KMS-11 (cell line): ENCODE results near the gene CTDSP1.

Experiments used
- H2AFZ ChIP-seq: fragments of 200-600 bp; sonication (generic); 2 replicates; pipeline ENCODE4 v1.6.1; 2016; ENCODE audit warnings: antibody characterized with exemption, mixed run types, low read depth
- H3K27ac ChIP-seq: fragments of 200-600 bp; sonication (generic); 2 replicates; pipeline ENCODE4 v1.6.1; 2016; ENCODE audit warnings: mild to moderate bottlenecking, mixed run types
- H3K27me3 ChIP-seq: fragments of 200-600 bp; sonication (generic); 2 replicates; pipeline ENCODE4 v1.6.1; 2017; ENCODE audit warnings: mild to moderate bottlenecking, low read depth, mixed run types, moderate library complexity; ENCODE audit not compliant: insufficient read depth
- H3K36me3 ChIP-seq: fragments of 200-600 bp; sonication (generic); 2 replicates; pipeline ENCODE4 v1.6.1; 2017; ENCODE audit warnings: mild to moderate bottlenecking, mixed run types; ENCODE audit not compliant: insufficient read depth
- H3K4me1 ChIP-seq: fragments of 200-600 bp; sonication (generic); 2 replicates; pipeline ENCODE4 v1.6.1; 2016; ENCODE audit warnings: mild to moderate bottlenecking, low read depth, mixed run types; ENCODE audit not compliant: poor library complexity, severe bottlenecking
- H3K4me2 ChIP-seq: fragments of 200-600 bp; sonication (generic); 2 replicates; pipeline ENCODE4 v1.7.0; 2016; ENCODE audit warnings: mild to moderate bottlenecking, mixed run types
- H3K4me3 ChIP-seq: fragments of 200-600 bp; sonication (generic); IDR thresholded peaks from 2 replicates; pipeline ENCODE4 v1.6.1; 2017; ENCODE audit warnings: low read depth, low read length, mixed read lengths; ENCODE audit not compliant: insufficient read depth
- H3K79me2 ChIP-seq: fragments of 200-600 bp; sonication (generic); 2 replicates; pipeline ENCODE4 v1.6.1; 2016; ENCODE audit warnings: low read depth, mixed run types; ENCODE audit not compliant: insufficient read depth
- H3K9ac ChIP-seq: fragments of 200-600 bp; sonication (generic); 2 replicates; pipeline ENCODE4 v1.6.1; 2016; ENCODE audit warnings: mild to moderate bottlenecking, mixed run types
- H4K20me1 ChIP-seq: fragments of 200-600 bp; sonication (generic); 2 replicates; pipeline ENCODE4 v1.6.1; 2016; ENCODE audit warnings: mild to moderate bottlenecking, mixed run types; ENCODE audit not compliant: insufficient read depth
- CTCF ChIP-seq: fragments of 200-600 bp; sonication (generic); conservative IDR thresholded peaks from 2 replicates; pipeline ENCODE4 v1.6.1; 2017; ENCODE audit warnings: low read depth, mild to moderate bottlenecking, antibody characterized with exemption, low read length, moderate library complexity, mixed read lengths

The CTDSP1 gene

GRCh38 chr2:218389333-218390150 lies 10.1 kb upstream of the CTDSP1 start:
- Histone ChIP-seq H3K4me2 (no peak overlapping the region), H3K36me3 (no peaks in the 10 kb centered on the region), H3K27me3 (no peaks in the 10 kb centered on the region), H3K79me2 (no peaks in the 10 kb centered on the region), H3K4me1 (peaks cover under 1% of the 10 kb centered on the region), H3K4me3 (no peak overlapping the region), H2AFZ (no peak overlapping the region), H4K20me1 (no peaks in the 10 kb centered on the region), H3K27ac (no peak overlapping the region), H3K9ac (no peak overlapping the region)
- no peak for TF ChIP-seq CTCF

GRCh38 chr2:218391202-218391601 lies 8.5 kb upstream of the CTDSP1 start:
- H2AFZ ChIP-seq = no peak overlapping the region

GRCh38 chr2:218392459-218392858 lies 7.2 kb upstream of the CTDSP1 start:
- H3K4me1 ChIP-seq = peaks cover 17% of the 10 kb centered on the region
- no peak overlapping the region for H3K9ac ChIP-seq
- H3K4me3 ChIP-seq = no peak overlapping the region
- H4K20me1 ChIP-seq = no peaks in the 10 kb centered on the region
- no peaks in the 10 kb centered on the region for H3K27me3 ChIP-seq
- no peak for TF ChIP-seq CTCF
- no peak overlapping the region for H2AFZ ChIP-seq
- H3K36me3 ChIP-seq = no peaks in the 10 kb centered on the region
- H3K4me2 ChIP-seq = no peak overlapping the region
- no peaks in the 10 kb centered on the region for H3K79me2 ChIP-seq
- H3K27ac ChIP-seq = no peak overlapping the region

More at GRCh38 chr2:218391202-218391601, 8.5 kb upstream of the CTDSP1 start:
- H3K27me3 ChIP-seq = no peaks in the 10 kb centered on the region
- H3K4me1 ChIP-seq = peaks cover 12% of the 10 kb centered on the region
- H4K20me1 ChIP-seq = no peaks in the 10 kb centered on the region
- H3K9ac ChIP-seq = no peak overlapping the region
- H3K27ac ChIP-seq = no peak overlapping the region
- no peak overlapping the region for H3K4me3 ChIP-seq
- H3K36me3 ChIP-seq = no peaks in the 10 kb centered on the region
- no peak overlapping the region for H3K4me2 ChIP-seq
- no peak for TF ChIP-seq CTCF
- H3K79me2 ChIP-seq = no peaks in the 10 kb centered on the region

GRCh38 chr2:218392891-218393462 lies 6.7 kb upstream of the CTDSP1 start:
- no peak overlapping the region for H2AFZ ChIP-seq
- no peaks in the 10 kb centered on the region for H4K20me1 ChIP-seq
- H3K4me3 ChIP-seq = no peak overlapping the region
- peaks cover 18% of the 10 kb centered on the region for H3K4me1 ChIP-seq
- no peak overlapping the region for H3K27ac ChIP-seq
- H3K79me2 ChIP-seq = no peaks in the 10 kb centered on the region
- H3K36me3 ChIP-seq = no peaks in the 10 kb centered on the region
- TF ChIP-seq CTCF = no peak
- no peaks in the 10 kb centered on the region for H3K27me3 ChIP-seq
- H3K4me2 ChIP-seq = no peak overlapping the region
- H3K9ac ChIP-seq = no peak overlapping the region
